Activated gamma-delta T cell treated with anti-CD3 and anti-CD28 coated beads, Interleukin-2, amount 50 U/mL, for 16 hours (primary cell): ENCODE results near the gene KAT6B.
A peak's percentile ranks its signal among the peaks of the same experiment; 100 is the strongest.
"Not testable (repeated sequence)": the region's sequence is repeated elsewhere in the genome, so short reads cannot be mapped to it uniquely, and the experiment has no call there.

ENCODE experiments used
- DNase-seq: peaks from one replicate; pipeline ENCODE4 v3.0.0-alpha.2; 2020; ENCODE audit warnings: low read depth

The KAT6B gene

GRCh38 chr10:74826142-74827044 is at the start of gene KAT6B:
KAT6B (plus strand) TSS chr10:74826600; CDS start chr10:74842858, 16,258 bp downstream.
- DNase-seq: peak; percentile 100

GRCh38 chr10:74778436-74779094 is 47.8 kb upstream of the KAT6B start:
- DNase-seq: no peak

- DNase-seq: not testable (repeated sequence)
These were observed 44.5 kb upstream of the KAT6B start for GRCh38 chr10:74781870-74782269.

GRCh38 chr10:74784462-74784861 is 41.9 kb upstream of the KAT6B start:
- no peak for DNase-seq

- no peak for DNase-seq
These were observed 40.3 kb upstream of the KAT6B start for GRCh38 chr10:74786126-74786525.

GRCh38 chr10:74787457-74787856 is 38.9 kb upstream of the KAT6B start:
- no peak for DNase-seq

DNA sequence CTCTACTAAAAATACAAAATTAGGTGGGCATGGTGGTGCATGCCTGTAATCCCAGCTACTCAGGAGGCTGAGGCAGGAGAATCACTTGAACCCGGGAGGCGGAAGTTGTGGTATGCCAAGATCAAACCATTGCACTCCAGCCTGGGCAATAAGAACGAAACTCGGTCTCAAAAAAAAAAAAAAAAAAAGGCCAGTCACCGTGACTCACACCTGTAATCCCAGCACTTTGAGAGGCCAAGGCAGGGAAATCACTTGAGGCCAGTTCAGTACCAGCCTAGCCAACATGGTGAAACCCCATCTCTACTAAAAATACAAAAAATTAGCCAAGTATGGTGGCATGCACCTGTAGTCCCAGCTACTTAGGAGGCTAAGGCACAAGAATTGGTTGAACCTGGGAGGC is 34.4 kb upstream of the KAT6B start:
- DNase-seq: not testable (repeated sequence)

GRCh38 chr10:74792726-74793125 is 33.7 kb upstream of the KAT6B start:
- no peak for DNase-seq

DNA sequence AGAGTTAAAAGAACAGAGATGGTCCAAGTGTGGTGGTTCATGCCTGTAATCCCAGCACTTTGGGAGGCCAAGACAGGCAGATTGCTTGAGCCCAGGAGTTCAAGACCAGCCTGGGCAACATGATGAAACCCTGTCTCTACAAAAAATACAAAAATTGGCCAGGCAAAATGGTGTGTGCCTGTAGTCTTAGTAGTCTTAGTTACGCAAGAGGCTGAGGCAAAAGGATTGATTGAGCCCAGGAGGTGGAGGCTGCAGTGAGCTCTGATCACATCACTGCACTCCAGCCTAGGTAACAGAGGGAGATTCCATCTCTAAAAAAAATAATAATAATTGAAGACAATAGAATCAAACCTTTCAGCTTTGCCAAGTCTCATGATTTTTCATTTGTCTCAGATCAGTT is 33.2 kb upstream of the KAT6B start:
- not testable (repeated sequence) for DNase-seq

GRCh38 chr10:74794531-74794930 is 31.9 kb upstream of the KAT6B start:
- no peak for DNase-seq

DNA sequence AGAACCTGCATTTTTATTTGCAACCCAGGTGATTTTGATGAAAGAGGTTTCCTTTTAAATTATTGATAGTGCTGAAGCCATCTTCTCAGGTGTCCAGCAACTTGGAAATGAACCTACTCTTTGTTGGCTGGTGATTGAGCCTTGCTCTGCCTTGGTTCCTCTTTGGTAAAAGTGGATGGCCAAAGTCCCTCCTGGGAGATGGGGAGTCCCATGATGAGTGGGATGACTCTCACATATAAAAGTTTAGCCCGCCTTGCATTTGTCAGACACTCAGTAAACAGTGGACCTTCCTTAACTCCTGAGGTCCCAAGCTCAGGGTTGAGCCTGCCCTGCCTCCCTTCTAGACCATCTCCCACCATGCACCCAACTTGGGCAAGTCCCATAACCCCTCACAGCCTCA is 28.9 kb upstream of the KAT6B start:
- no peak for DNase-seq

DNA sequence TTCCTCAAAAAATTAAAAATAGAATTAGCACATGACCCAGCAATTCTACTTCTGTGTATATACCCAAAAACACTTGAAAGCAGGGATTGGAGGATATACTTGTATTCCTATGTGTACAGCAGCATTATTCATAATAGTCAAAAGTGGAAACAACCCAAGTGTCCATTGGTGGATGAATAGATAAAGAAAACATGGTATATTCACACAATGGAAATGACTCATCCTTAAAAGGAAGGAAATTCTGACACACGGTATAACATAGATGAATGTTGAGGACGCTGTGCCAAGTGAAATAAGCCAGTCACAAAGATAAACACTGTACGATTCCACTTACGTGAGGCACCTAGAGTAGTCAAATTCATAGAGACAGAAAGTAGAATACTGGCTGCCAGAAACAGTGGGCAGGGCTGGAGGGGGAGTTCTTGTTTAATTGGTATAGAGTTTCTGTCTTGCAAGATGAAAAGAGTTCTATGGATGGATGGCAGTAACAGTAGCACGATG is 26.6 kb upstream of the KAT6B start:
- no peak for DNase-seq

DNA sequence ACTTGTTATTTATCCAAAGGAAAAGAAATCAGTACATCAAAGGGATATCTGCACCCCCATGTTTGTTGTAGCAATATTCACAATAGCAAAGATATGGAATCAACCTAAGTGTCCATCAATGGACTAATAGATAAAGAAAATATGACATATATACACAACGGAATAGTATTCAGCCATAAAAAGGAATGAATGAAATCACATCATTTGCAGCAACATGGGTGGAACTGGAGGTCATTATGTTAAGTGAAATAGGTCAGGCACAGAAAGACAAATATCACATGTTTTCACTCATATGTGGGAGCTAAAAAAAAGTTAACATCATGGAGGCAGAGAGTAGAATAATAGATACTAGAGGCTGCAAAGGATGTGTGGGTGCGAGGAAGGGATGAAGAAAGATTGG is 25.0 kb upstream of the KAT6B start:
- no peak for DNase-seq

- DNase-seq: no peak
These were observed 17.9 kb upstream of the KAT6B start for GRCh38 chr10:74808501-74808900.

- no peak for DNase-seq
These were observed 16.3 kb upstream of the KAT6B start for GRCh38 chr10:74810087-74810486.

- DNase-seq: no peak
These were observed 12.8 kb upstream of the KAT6B start for GRCh38 chr10:74813381-74814259.

- no peak for DNase-seq
These were observed 11.6 kb upstream of the KAT6B start for GRCh38 chr10:74814797-74815196.

GRCh38 chr10:74816824-74817498 is 9.4 kb upstream of the KAT6B start:
- no peak for DNase-seq

GRCh38 chr10:74821501-74821900 is 4.9 kb upstream of the KAT6B start:
- DNase-seq: no peak

DNA sequence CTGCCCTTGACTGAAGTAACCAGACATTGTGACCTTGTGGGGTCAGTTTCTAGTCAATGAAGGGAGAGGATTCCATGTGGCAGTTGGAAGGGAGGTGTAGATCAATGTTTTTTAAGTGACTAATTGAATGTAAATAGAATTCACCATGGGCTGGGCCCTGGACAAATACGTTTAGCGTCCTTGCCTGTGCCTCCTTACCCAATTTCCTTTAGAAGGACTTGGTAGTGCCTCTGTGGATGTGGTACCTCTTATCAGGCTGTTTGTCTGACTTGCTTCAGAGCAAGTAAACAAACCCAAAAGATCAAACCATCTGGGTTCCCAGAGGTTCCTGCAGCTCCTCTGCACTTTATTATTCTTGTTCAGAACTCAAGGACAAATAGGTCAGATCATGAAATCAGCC is 4.3 kb upstream of the KAT6B start:
- DNase-seq: no peak

DNA sequence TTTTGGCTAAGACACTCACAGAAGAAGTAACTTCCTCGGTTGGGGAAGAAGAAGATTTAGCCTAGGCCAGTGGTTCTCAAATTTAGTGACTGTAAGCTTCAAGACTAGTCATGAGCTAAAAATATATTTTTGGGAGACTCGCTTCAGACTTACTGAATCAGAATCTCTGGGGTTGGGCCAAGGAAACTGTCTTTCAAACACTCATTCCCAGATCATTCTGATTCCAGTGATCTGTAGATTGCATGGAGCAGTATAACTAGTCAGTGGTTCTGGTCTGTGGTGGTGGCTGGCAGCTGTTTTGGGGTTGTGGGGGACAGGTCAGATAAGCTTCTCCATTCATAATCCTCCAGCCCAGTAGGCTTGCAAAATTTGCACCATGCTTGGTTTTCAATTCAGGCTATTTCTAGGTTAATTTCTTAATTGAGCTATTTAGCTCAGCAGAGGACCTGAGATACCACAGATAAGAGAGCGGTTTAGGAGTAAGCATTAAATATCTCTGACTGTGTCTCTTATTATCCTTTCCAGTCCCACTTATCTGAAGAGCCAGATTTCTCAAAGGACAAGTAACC is 3.8 kb upstream of the KAT6B start:
- no peak for DNase-seq
